Activated T-cell treated with anti-CD3 and anti-CD28 coated beads, Interleukin-2, amount 50 U/mL, for 24 hours (primary cell): ENCODE data around the gene RAB11FIP2.

Source experiments
- DNase-seq: peaks from one replicate; pipeline ENCODE4 v3.0.0-alpha.2; 2020
- H3K27ac Mint-ChIP-seq: 2 replicates; pipeline ENCODE4 v1.8.0; 2020; ENCODE audit warnings: mild to moderate bottlenecking, mixed read lengths
- H3K27me3 Mint-ChIP-seq: 2 replicates; pipeline ENCODE4 v1.8.0; 2020; ENCODE audit warnings: mixed read lengths
- H3K36me3 Mint-ChIP-seq: 2 replicates; pipeline ENCODE4 v1.8.0; 2020; ENCODE audit warnings: low read depth, mixed read lengths
- H3K4me1 Mint-ChIP-seq: 2 replicates; pipeline ENCODE4 v1.8.0; 2020; ENCODE audit warnings: low read depth, mixed read lengths
- H3K4me3 Mint-ChIP-seq: 2 replicates; pipeline ENCODE4 v1.8.0; 2020; ENCODE audit warnings: mild to moderate bottlenecking, moderate library complexity, mixed read lengths
- H3K9me3 Mint-ChIP-seq: 2 replicates; pipeline ENCODE4 v1.8.0; 2020; ENCODE audit warnings: mixed read lengths

Gene RAB11FIP2

DNA sequence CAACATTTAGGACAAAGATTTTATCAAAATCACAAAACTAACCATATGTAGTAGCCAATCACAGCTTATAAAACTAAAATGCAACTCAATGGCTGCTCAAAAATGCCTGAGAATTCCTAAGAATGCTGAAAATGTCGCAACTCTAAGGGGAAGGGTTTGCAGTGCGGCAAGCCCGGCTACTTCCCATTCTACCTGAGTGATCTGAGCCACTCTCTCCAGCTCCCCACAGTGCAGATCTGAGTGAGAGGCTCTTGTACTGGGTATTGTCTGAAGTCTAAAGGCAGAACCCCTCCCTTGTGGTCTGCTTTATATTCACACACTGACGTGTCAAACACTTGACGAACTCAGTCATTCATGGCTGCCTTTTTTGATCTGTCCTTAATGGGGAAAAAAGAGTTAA, 28.9 kb downstream of the RAB11FIP2 start:
- Mint-ChIP-seq H3K27ac (no peak overlapping the region), H3K9me3 (no peaks in the 10 kb centered on the region), H3K27me3 (no peaks in the 10 kb centered on the region), H3K4me3 (no peak overlapping the region), H3K36me3 (peaks cover 63% of the 10 kb centered on the region), H3K4me1 (no peaks in the 10 kb centered on the region)
- no peak for DNase-seq

DNA sequence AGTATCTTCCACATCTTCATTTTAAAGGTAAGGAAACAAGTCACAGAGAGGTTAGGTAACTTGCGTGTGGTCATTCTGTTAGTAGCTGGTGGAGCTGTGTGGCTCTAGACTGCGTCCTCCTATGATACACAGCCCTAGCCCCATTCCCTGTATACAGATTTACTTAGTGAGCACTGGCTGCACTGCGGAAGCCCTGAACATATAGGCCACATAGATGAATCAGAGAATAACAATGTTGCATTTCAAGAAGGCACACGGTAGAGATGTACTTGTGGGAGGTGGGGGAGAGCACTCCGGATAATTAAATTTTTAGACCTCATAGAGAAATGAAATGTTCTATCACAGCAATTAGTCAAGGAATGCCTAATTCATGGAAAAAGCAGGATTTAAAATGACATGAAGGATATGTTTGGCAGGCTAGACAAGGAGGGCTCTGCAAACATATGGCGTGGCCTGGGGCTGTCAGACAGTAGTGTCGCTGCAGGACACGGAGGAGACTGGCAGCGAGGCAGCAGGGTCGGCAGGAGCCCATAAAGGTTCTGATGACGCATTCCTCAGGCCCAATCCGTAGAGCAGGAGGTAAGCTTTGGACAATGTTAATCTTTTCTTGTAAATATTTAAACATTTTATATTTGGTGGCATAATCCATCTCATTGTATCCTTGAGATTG, 29.5 kb downstream of the RAB11FIP2 start:
- no peaks in the 10 kb centered on the region for H3K9me3 Mint-ChIP-seq
- no peaks in the 10 kb centered on the region for H3K4me1 Mint-ChIP-seq
- DNase-seq: no peak
- no peak overlapping the region for H3K4me3 Mint-ChIP-seq
- no peaks in the 10 kb centered on the region for H3K27me3 Mint-ChIP-seq
- H3K27ac Mint-ChIP-seq: no peak overlapping the region
- H3K36me3 Mint-ChIP-seq: peaks cover 65% of the 10 kb centered on the region

DNA sequence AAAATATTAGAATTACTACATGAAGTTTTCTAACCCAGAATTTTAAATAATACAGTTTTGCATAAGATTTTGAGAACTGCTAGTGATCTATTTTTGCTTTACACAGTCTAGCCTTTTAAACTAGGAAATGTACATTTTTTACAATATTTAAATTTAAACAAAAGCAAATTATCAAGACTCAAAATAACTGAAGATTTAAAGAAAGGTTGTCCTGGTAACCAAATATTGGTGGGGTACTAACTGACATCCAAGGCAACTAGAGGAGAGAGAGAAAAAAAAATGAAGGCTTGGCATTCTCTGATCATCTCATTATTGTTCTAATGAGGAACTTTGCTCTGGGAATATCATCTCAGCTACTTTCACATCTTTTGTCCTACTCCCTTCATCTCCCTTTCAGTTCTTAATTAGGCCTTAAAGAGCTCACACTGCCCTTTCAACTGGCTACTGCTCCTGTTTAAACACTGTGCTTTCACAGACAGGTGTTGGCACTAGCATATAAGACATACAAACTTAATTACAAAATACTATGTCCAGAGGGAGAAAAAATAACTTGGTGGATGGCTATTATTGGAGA, 33.7 kb downstream of the RAB11FIP2 start:
- Mint-ChIP-seq H3K9me3 (no peaks in the 10 kb centered on the region), H3K27me3 (no peaks in the 10 kb centered on the region), H3K36me3 (peaks cover 65% of the 10 kb centered on the region), H3K4me1 (no peaks in the 10 kb centered on the region), H3K27ac (no peak overlapping the region), H3K4me3 (no peak overlapping the region)
- no peak for DNase-seq

DNA sequence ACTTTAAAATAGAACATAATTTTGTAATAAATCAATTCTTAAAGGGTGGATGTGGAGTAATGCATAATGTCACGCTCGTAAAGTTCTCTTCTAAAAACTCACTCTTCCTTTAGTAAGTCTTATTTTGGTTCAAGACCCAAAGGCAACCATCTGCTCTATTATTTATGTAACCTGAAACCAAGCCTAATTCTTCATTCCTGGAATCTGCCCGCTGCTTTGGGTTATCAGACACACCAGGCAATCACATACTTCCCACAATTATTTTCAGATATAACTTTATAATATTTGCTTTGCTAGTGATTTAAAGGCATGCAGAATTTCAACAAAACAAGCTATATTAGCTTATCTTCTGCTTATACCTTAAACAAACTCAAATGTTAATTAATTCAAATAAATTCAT, 39.0 kb downstream of the RAB11FIP2 start:
- Mint-ChIP-seq H3K4me3 (no peak overlapping the region), H3K36me3 (peaks cover 67% of the 10 kb centered on the region), H3K27ac (no peak overlapping the region), H3K4me1 (peaks cover 4% of the 10 kb centered on the region), H3K9me3 (no peaks in the 10 kb centered on the region), H3K27me3 (no peaks in the 10 kb centered on the region)
- DNase-seq: no peak

DNA sequence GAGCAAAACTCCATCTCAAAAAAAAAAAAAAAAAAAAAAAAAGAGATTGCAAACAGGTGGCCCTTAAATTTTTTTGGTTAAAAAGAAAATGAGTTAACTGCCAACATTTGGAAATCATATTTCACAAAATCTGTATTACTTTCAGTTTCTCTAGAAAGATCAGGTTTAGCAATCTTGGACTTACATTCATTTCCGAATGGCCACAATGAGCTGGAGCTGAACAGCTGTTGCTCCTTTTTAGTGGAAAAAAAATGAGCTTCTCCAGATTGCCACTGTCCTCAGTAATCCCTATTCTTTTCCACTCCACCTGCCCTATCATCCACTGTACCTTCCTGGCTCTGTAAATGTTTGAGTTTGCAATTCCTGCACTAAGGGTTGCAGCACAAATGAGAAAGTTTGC, 43.6 kb downstream of the RAB11FIP2 start:
- H3K4me1 Mint-ChIP-seq: peaks cover 9% of the 10 kb centered on the region
- peak overlapping the region; percentile 40 for H3K27ac Mint-ChIP-seq
- DNase-seq: no peak
- no peaks in the 10 kb centered on the region for H3K27me3 Mint-ChIP-seq
- no peak overlapping the region for H3K4me3 Mint-ChIP-seq
- no peaks in the 10 kb centered on the region for H3K9me3 Mint-ChIP-seq
- peaks cover 89% of the 10 kb centered on the region for H3K36me3 Mint-ChIP-seq

DNA sequence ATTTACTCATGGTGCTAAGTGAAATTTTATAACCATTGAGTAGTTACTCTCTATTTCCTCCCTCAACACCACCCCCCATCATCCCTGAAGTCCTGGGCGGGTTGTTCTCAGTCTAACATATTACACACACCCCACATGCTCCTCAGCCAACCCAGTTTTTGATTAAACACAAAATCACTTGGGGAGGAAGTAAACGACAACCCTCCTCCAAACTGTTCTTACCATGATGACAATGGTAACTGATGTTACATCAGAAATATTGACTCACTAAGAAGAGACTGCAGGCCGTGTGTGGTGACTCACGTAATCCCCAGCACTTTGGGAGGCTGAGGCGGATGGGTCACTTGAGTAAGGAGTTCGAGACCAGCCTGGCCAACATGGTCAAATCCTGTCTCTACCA, 44.2 kb downstream of the RAB11FIP2 start:
- Mint-ChIP-seq H3K27ac (peak overlapping the region; percentile 86), H3K36me3 (peaks cover 89% of the 10 kb centered on the region), H3K4me1 (peaks cover 9% of the 10 kb centered on the region), H3K4me3 (no peak overlapping the region), H3K27me3 (no peaks in the 10 kb centered on the region), H3K9me3 (no peaks in the 10 kb centered on the region)
- no peak for DNase-seq

DNA sequence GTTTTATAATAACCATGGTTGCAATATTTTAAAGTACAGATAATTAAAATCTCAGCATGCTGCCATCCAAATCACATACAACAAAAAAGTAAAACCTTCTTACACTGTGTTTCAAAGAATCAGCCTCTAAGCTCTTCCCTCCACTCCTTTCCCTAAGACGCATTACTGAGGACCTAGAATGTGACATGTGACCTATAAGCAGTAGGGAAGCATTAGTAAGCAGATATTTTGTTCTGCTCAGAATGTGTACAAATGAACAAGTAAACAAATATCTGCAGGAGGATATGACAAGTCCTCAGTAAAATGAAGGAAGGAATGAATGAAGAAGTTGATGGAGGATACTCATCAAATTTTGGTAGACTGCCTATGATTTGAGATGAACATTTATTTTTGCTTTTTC, 49.1 kb downstream of the RAB11FIP2 start:
- H3K36me3 Mint-ChIP-seq: peaks cover 70% of the 10 kb centered on the region
- no peak overlapping the region for H3K27ac Mint-ChIP-seq
- no peaks in the 10 kb centered on the region for H3K27me3 Mint-ChIP-seq
- H3K9me3 Mint-ChIP-seq: peaks cover 2% of the 10 kb centered on the region
- no peak for DNase-seq
- peaks cover 4% of the 10 kb centered on the region for H3K4me1 Mint-ChIP-seq
- H3K4me3 Mint-ChIP-seq: no peak overlapping the region

DNA sequence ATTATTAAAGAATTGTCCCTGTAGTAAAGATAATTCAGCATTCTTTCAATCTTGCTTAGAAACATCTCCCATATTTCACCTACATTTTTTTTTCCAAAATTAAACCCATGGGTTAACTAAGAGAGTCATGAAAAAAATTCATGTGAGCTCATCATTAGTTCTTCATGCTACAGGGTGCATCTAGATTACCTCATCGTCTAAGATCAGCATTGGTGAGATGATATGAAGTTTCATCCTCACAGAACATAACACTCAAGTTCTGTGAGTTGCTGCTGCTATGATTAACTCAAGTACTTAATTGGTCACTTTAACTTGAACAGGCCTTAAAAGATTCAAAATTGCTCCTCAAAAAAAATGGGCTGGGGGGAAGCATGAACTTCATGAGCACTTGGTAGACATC, 50.0 kb downstream of the RAB11FIP2 start:
- Mint-ChIP-seq H3K4me3 (no peak overlapping the region), H3K36me3 (peaks cover 61% of the 10 kb centered on the region), H3K27ac (no peak overlapping the region), H3K4me1 (no peaks in the 10 kb centered on the region), H3K9me3 (peaks cover 2% of the 10 kb centered on the region), H3K27me3 (no peaks in the 10 kb centered on the region)
- no peak for DNase-seq

DNA sequence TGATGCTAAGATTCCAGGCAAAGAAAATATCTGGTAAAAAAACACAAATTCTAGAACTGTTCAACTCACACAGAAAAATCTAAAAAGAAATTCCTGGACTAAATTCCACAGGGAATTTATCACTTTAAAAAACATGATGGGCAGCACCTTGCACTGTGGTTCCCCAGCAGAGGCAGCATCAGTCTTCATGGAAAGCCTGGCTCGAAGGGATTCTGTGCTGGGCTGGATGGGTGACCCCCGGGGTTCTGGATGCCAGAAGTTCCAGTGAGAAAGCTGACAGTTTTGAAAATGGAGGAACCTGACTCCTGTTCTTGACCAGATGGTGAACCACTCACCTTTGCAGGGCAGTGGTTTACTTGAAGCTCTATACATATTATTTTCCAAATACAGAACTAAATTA, 52.0 kb downstream of the RAB11FIP2 start:
- Mint-ChIP-seq H3K27me3 (no peaks in the 10 kb centered on the region), H3K4me1 (no peaks in the 10 kb centered on the region)

DNA sequence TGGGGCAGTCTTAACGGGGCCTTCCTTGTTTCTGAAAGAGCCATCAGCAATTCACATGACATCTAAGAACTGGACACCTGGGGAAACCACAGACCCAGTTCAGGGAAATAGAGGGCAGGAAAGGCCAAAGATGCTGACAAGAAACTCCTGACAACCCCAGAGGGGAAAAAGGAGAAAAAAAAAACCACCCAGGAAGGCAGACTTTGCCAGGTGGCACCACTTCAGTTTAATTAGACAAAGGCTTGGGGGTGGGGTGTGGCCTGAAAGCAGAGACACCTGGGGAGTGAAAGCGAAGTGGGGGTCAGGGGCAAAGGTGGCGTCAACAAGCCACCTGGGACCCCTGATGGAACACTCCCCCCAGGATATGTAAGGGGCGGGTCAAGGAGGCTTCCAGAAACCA, 53.6 kb downstream of the RAB11FIP2 start:
- no peak overlapping the region for H3K27ac Mint-ChIP-seq

More for the DNA sequence above, 52.0 kb downstream of the RAB11FIP2 start:
- Mint-ChIP-seq H3K9me3 (peaks cover 6% of the 10 kb centered on the region), H3K36me3 (peaks cover 42% of the 10 kb centered on the region), H3K27ac (no peak overlapping the region), H3K4me3 (no peak overlapping the region)
- DNase-seq: no peak

DNA sequence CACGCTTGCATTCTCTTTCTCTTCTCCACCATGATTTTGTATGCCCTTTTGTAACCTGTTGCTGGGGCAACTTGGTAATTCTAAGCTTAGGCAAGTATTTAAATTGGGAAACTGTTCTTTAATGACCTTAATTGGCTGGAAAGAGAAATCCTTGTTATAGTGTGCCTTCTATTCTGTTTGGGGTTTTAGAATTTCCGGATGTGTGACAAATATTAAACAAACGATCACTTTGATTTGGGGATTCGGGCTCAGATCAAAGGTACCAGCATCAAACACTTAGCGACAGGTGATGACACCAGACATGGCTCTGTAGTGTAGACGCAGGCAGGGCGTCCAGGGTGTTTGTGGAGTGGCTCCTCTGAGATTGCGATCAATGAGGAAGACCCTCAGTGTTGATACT, 55.0 kb downstream of the RAB11FIP2 start:
- Mint-ChIP-seq H3K4me1 (no peaks in the 10 kb centered on the region), H3K4me3 (no peak overlapping the region), H3K27me3 (no peaks in the 10 kb centered on the region), H3K9me3 (peaks cover 27% of the 10 kb centered on the region), H3K27ac (no peak overlapping the region), H3K36me3 (peaks cover 22% of the 10 kb centered on the region)
- DNase-seq: no peak

More for the DNA sequence above, 53.6 kb downstream of the RAB11FIP2 start:
- Mint-ChIP-seq H3K27me3 (no peaks in the 10 kb centered on the region), H3K9me3 (peaks cover 17% of the 10 kb centered on the region), H3K36me3 (peaks cover 34% of the 10 kb centered on the region), H3K4me3 (no peak overlapping the region), H3K4me1 (no peaks in the 10 kb centered on the region)
- no peak for DNase-seq

DNA sequence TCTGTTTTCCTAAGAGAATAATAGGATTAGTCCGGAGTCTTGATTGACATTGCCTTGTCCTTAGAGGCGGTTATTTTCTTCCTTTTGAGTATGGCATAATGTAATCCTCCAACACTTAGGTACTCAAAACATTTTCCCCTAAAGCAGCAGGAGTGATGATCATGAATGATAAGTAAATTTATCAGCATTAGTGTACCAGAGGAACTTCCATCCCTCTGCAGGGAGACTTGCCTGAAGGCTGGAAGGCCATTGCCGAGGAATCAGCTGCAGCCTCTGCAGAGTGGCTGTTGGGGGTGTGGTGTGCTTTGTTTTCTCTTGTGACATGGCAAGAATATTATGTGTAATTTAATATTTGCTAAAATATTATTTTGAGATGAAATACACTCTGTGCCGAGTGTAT, 56.8 kb downstream of the RAB11FIP2 start:
- H3K9me3 Mint-ChIP-seq: peaks cover 35% of the 10 kb centered on the region
- DNase-seq: no peak
- no peak overlapping the region for H3K4me3 Mint-ChIP-seq
- no peaks in the 10 kb centered on the region for H3K4me1 Mint-ChIP-seq
- no peak overlapping the region for H3K27ac Mint-ChIP-seq
- peaks cover 6% of the 10 kb centered on the region for H3K36me3 Mint-ChIP-seq
- H3K27me3 Mint-ChIP-seq: peaks cover 3% of the 10 kb centered on the region

DNA sequence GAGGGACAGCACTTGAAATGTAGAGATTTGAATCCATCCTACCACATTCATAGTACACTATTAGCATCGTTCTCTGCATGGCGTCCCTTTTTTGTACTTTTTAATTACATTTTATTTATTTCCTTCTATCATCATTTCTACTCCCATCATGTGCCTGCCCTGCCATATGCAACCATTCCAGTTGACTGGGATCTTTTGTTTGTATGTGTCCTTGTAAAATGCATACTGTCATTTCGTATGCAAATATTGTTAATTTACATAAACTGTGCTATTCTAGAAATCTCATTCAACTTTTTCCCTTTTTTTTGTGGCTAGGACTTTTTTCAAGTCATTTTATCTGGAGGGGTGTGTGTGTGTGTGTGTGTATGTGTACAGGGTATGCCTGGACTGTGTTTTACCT, 57.9 kb downstream of the RAB11FIP2 start:
- no peak overlapping the region for H3K27ac Mint-ChIP-seq
- peaks cover 35% of the 10 kb centered on the region for H3K9me3 Mint-ChIP-seq
- no peaks in the 10 kb centered on the region for H3K4me1 Mint-ChIP-seq
- DNase-seq: no peak
- peaks cover 4% of the 10 kb centered on the region for H3K27me3 Mint-ChIP-seq
- no peak overlapping the region for H3K4me3 Mint-ChIP-seq
- peaks cover 2% of the 10 kb centered on the region for H3K36me3 Mint-ChIP-seq

DNA sequence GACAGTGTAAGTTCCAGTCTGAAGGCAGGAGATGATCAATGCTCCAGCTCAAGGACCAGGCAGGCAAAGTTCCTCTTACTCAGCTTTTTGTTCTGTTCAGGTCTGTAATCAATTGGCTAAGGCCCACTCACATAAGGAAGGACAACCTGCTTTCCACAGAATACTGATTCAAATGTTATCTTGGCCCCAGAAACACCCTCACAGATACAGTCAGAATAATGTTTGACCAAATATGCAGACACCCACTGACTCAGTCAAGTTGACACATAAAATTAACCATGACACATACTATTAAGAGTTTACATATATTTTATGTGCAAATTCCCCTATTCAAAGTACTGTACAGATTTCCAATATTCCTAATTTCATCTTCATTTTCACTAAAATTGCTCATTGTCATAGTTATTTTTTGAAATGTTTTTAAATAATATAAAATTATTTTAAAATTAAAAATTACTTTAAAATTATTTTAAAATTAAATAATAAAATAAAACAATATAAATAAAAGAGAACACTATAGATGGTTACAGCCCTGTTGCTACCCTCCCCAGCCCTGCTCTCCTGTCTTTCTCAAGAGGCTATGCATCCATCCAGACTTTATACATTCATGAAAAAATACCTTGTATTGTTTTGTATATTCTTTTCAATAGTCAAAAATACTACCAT, 59.4 kb downstream of the RAB11FIP2 start:
- Mint-ChIP-seq H3K27ac (no peak overlapping the region), H3K36me3 (peaks cover 2% of the 10 kb centered on the region), H3K27me3 (peaks cover 4% of the 10 kb centered on the region), H3K4me3 (no peak overlapping the region), H3K4me1 (no peaks in the 10 kb centered on the region), H3K9me3 (peaks cover 35% of the 10 kb centered on the region)
- no peak for DNase-seq

DNA sequence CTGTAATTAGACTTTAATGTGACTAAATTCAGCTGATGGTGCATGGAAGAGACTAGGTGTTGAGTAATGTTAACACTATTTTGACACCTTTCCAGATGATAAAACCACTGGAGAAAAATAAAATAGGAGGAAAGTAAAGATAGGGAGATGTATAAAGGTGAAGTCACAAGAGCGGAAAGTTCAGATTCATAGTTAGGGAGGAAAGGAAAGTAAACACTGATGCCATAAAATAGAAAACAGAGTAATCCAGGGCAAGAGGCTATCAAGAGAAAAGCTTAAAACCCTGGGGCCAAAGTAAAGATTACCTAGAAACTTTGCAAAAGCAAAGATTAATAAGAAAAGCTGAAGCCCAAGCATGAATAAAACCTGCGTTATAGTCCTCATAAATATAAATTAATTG, 62.8 kb downstream of the RAB11FIP2 start:
- H3K4me1 Mint-ChIP-seq: no peaks in the 10 kb centered on the region
- peaks cover 4% of the 10 kb centered on the region for H3K27me3 Mint-ChIP-seq
- peaks cover 25% of the 10 kb centered on the region for H3K9me3 Mint-ChIP-seq
- no peak overlapping the region for H3K4me3 Mint-ChIP-seq
- no peak for DNase-seq
- H3K27ac Mint-ChIP-seq: no peak overlapping the region
- no peaks in the 10 kb centered on the region for H3K36me3 Mint-ChIP-seq
